Gastroesophageal sphincter (tissue), 4 donors: ENCODE data around the gene SASH1. TPM values are rescaled to one million over a fixed set of nuclear protein-coding genes. Genes with fewer than 3 reads are reported as not detected.
A peak's percentile ranks its signal among the peaks of the same experiment; 100 is the strongest.
"Not testable (repeated sequence)": the region's sequence is repeated elsewhere in the genome, so short reads cannot be mapped to it uniquely, and the experiment has no call there.

ENCODE experiments used
- ATAC-seq: fragments of 150-250 bp; one replicate; pipeline ENCODE4 v1.9.1; 2016; ENCODE audit warnings: mild to moderate bottlenecking, moderate library complexity
- H3K27ac ChIP-seq, 4 donors: fragments of 200-600 bp; sonication (generic) in 3 of 4; 1 replicate in 3 of 4; 2 replicates in 1 of 4; pipeline ENCODE4 v1.5.1; 2016 to 2019
- H3K27me3 ChIP-seq: fragments of 200-600 bp; sonication (generic); one replicate; pipeline ENCODE4 v1.5.1; 2019
- H3K36me3 ChIP-seq, 2 donors: fragments of 200-600 bp; sonication (generic); one replicate each; pipeline ENCODE4 v1.5.1; 2019; ENCODE audit warnings: control low read depth in 1 of 2
- H3K4me1 ChIP-seq, 3 donors: fragments of 200-600 bp; sonication (generic); 1 replicate in 2 of 3; 2 replicates in 1 of 3; pipeline ENCODE4 v1.5.1; 2016 to 2019; ENCODE audit warnings: control low read depth in 2 of 3
- H3K4me3 ChIP-seq, 2 donors: fragments of 200-600 bp; sonication (generic); one replicate each; pipeline ENCODE4 v1.5.1; 2019; ENCODE audit warnings: mild to moderate bottlenecking in 1 of 2, moderate library complexity in 1 of 2
- H3K9me3 ChIP-seq, 3 donors: fragments of 200-600 bp; sonication (generic); one replicate each; pipeline ENCODE4 v1.5.1; 2017 to 2019; ENCODE audit warnings: control low read depth in 2 of 3
- CTCF ChIP-seq, 4 experiments: fragments of 200-600 bp in 2 of 4; fragments of 450-650 bp in 2 of 4; sonication (generic) in 1 of 4; IDR thresholded peaks; one replicate each; pipeline ENCODE4 v1.5.1; 2017 to 2019; ENCODE audit warnings: antibody characterized with exemption in 4 of 4, mild to moderate bottlenecking in 2 of 4, moderate library complexity in 2 of 4
- EP300 ChIP-seq: sonication (generic); formaldehyde crosslinking; IDR thresholded peaks from one replicate; pipeline ENCODE4 v1.6.1; 2017; ENCODE audit warnings: antibody characterized with exemption, mild to moderate bottlenecking
- POLR2A ChIP-seq, 2 donors: fragments of 450-650 bp; IDR thresholded peaks; one replicate each; pipeline ENCODE4 v1.6.1; 2017; ENCODE audit warnings: antibody characterized with exemption in 2 of 2, mild to moderate bottlenecking in 2 of 2, moderate library complexity in 1 of 2
- POLR2AphosphoS5 ChIP-seq: sonication (generic); formaldehyde crosslinking; IDR thresholded peaks from one replicate; pipeline ENCODE4 v1.6.1; 2017; ENCODE audit warnings: antibody characterized with exemption
- WGBS, 2 donors: methylation state at CpG; one replicate each; pipeline ENCODE4 v1.1.5; 2018; ENCODE audit warnings: low coverage in 1 of 2; 5-methylcytosine and 5-hydroxymethylcytosine counted together
- total RNA-seq, 4 donors: library from RNA; depleted of rRNA; stranded (reverse); fragments of >200 nt; gene quantifications; one replicate each; pipeline ENCODE4 v1.1.0, GENCODE V29; 2016

Gene SASH1
- total RNA-seq, 4 donors from 2014 or later, result 48.9 to 78.9 (median 64.6) TPM

- no peaks in the 10 kb centered on the region for H3K9me3 ChIP-seq
- H3K27me3 ChIP-seq, result no peaks in the 10 kb centered on the region
- H3K36me3 ChIP-seq, result peaks cover 0 to 3% of the 10 kb centered on the region in 2 donors
- ATAC-seq, result no peak
- 92 to 100% methylated on average over 2 to 3 of the region's 9 CpGs for WGBS, 2 donors
- H3K27ac ChIP-seq, result no peak overlapping the region
- TF ChIP-seq EP300 (no peak), CTCF (IDR thresholded peaks at IDR 0.05) (no peak), POLR2AphosphoS5 (no peak), POLR2A (IDR thresholded peaks at IDR 0.05) (no peak)
- H3K4me1 ChIP-seq, result peaks cover 0 to 28% (median 4%) of the 10 kb centered on the region in 3 donors
- no peak overlapping the region for H3K4me3 ChIP-seq
These were observed 6.8 kb downstream of the SASH1 start for GRCh38 chr6:148349466-148349865.

GRCh38 chr6:148351309-148351708 lies 8.7 kb downstream of the SASH1 start:
- 93 to 100% methylated on average over 1 of the region's 1 CpG for WGBS, 2 donors
- ATAC-seq, result no peak
- TF ChIP-seq CTCF (IDR thresholded peaks at IDR 0.05), result no peak
- no peak for TF ChIP-seq POLR2A (IDR thresholded peaks at IDR 0.05)
- TF ChIP-seq EP300, result no peak

GRCh38 chr6:148352421-148352820 lies 9.8 kb downstream of the SASH1 start:
- not testable (repeated sequence) for H3K27ac ChIP-seq, H3K27me3 ChIP-seq, H3K36me3 ChIP-seq, H3K4me1 ChIP-seq, H3K4me3 ChIP-seq, ATAC-seq, H3K9me3 ChIP-seq
- WGBS, 2 donors, result 89 to 100% methylated on average over 3 to 5 of the region's 7 CpGs

More at GRCh38 chr6:148351309-148351708, 8.7 kb downstream of the SASH1 start:
- no peaks in the 10 kb centered on the region for H3K27me3 ChIP-seq
- peaks cover 0 to 3% of the 10 kb centered on the region in 2 donors for H3K36me3 ChIP-seq
- H3K4me3 ChIP-seq, result no peak overlapping the region
- peaks cover 0 to 10% (median 0%) of the 10 kb centered on the region in 3 donors for H3K4me1 ChIP-seq
- H3K9me3 ChIP-seq, result no peaks in the 10 kb centered on the region
- H3K27ac ChIP-seq, result no peak overlapping the region

DNA sequence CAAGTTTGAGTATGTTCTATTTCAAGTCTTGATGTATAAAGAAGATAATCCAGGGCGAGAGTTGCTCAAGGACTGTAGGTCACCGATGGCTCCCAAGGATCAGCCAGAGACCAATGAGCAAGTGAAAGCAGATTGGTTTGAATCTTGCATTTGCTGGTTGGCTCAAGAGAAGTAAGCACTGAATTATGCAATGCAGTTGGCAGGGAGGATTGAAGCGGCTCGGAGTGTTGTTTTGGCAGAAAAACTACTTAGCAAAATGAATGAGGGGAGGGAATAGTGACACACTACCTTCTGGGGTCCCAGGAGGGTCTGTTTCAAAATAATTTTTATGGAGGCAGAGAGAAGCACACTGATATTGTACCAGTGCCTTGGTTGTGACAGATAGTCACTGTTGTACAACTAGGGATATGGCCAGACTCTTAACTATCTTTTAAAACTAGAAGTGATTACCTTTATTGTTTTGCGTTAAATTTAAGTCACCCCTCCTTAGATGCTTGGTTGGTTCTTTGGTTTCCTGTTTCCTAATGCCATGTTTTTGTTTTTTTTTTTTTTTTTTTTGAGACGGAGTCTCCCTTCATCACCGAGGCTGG lies 15.7 kb downstream of the SASH1 start:
- no peaks in the 10 kb centered on the region for H3K9me3 ChIP-seq
- TF ChIP-seq EP300, result no peak
- peak; percentile 76 for TF ChIP-seq POLR2AphosphoS5
- TF ChIP-seq POLR2A (IDR thresholded peaks at IDR 0.05), result no peak
- 28 to 46% methylated on average over 5 to 7 of the region's 7 CpGs for WGBS, 2 donors
- H3K36me3 ChIP-seq, result peaks cover 0 to 3% of the 10 kb centered on the region in 2 donors
- peak overlapping the region in 2 of 4 donors; percentile 2 to 45 for H3K27ac ChIP-seq
- H3K4me1 ChIP-seq, result peaks cover 0 to 49% (median 3%) of the 10 kb centered on the region in 3 donors
- ATAC-seq, result peak; percentile 93
- no peaks in the 10 kb centered on the region for H3K27me3 ChIP-seq
- H3K4me3 ChIP-seq, result no peak overlapping the region

- Histone ChIP-seq H3K9me3 (no peaks in the 10 kb centered on the region), H3K27me3 (no peaks in the 10 kb centered on the region), H3K36me3 (no peaks in the 10 kb centered on the region), H3K27ac (no peak overlapping the region), H3K4me1 (peaks cover 0 to 49% (median 3%) of the 10 kb centered on the region in 3 donors), H3K4me3 (no peak overlapping the region)
- WGBS, 2 donors, result 94 to 100% methylated on average over 1 to 5 of the region's 5 CpGs
- ATAC-seq, result no peak
- no peak for TF ChIP-seq EP300
These were observed 16.6 kb downstream of the SASH1 start for GRCh38 chr6:148359228-148359627.

DNA sequence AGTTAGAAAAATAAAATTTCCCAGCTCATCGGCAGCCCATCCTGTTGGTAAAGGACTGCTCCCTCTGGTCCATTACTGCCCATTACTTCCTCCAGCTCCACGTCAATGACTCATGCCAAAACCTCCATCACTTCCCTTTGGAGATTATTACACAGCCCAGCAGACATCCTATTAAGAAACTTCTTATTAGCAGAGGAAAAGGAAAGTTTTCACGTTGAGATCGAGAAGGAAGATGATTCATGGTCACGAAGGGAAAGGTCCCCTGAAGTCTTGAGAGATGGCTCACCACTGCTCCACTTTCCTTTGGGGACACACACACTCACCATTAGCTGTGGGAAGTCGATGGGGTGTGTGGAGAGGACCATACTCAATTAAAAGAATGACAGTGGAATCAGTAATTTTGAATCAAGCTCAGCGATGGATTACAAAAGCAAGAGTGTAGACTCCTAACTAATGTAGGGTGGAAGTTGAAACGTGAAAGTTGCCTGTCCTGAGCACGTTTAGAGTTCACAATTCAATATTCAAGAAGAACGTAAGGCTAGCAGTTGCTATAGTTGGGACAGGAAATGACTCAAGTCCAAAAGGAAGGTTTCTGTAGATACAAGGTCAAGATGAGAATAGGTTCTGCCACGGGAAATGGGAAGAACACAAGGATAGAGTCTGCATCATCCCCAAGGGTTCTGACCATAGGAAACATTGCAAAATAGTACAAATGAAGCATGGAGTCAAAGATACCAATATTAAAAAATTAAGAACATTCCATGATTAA lies 21.6 kb downstream of the SASH1 start:
- WGBS, 2 donors, result 51 to 73% methylated on average over 4 to 11 of the region's 11 CpGs
- ATAC-seq, result peak; percentile 61
- peak; percentile 38 for TF ChIP-seq POLR2AphosphoS5
- TF ChIP-seq EP300, result no peak
- TF ChIP-seq POLR2A (IDR thresholded peaks at IDR 0.05), result no peak
- TF ChIP-seq CTCF (IDR thresholded peaks at IDR 0.05), result no peak

More for the DNA sequence above, 21.6 kb downstream of the SASH1 start:
- Histone ChIP-seq H3K4me3 (no peak overlapping the region), H3K4me1 (peaks cover 0 to 66% (median 17%) of the 10 kb centered on the region in 3 donors), H3K27me3 (no peaks in the 10 kb centered on the region), H3K27ac (peak overlapping the region in 3 of 4 donors; percentile 41 to 64 (median 59)), H3K36me3 (no peaks in the 10 kb centered on the region), H3K9me3 (no peaks in the 10 kb centered on the region)
